HG02623 (cell line): ENCODE data around the gene POLR1B.
"Not testable (repeated sequence)": the region's sequence is repeated elsewhere in the genome, so short reads cannot be mapped to it uniquely, and the experiment has no call there.

Experiments
- ATAC-seq: cut with Tn5 transposase; IDR thresholded peaks from one replicate; pipeline ENCODE4 v1.9.1; 2021; ENCODE audit warnings: moderate library complexity; ENCODE audit not compliant: unreplicated experiment

POLR1B gene

GRCh38 chr2:112597537-112598322 lies 55.5 kb downstream of the POLR1B start:
- ATAC-seq = no peak

- no peak for ATAC-seq
Observed at GRCh38 chr2:112600634-112601033, 58.4 kb downstream of the POLR1B start.

- no peak for ATAC-seq
Observed at GRCh38 chr2:112601754-112602153, 59.5 kb downstream of the POLR1B start.

GRCh38 chr2:112602917-112603316 lies 60.7 kb downstream of the POLR1B start:
- ATAC-seq = no peak

- no peak for ATAC-seq
Observed at GRCh38 chr2:112603731-112604130, 61.5 kb downstream of the POLR1B start.

DNA sequence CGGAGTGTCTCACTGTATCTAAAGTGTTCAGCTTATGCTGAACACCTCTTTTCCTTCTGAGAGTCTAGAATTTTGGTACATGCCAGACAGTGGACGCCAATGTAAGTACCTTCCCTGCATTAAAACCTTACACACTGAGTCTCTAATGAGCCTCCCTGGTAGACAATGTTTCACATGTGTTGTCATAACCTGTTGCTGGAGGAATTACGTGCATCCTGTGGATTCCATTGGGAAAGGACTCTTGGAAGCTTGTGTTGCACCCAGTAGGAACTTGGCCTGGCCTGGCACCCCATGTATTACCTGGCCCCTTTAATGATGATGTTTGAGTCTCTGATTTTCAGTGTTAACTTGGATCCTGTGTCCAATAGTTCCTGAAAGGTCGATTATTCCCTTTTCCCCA lies 62.7 kb downstream of the POLR1B start:
- no peak for ATAC-seq

GRCh38 chr2:112605926-112606325 lies 63.7 kb downstream of the POLR1B start:
- no peak for ATAC-seq

- no peak for ATAC-seq
Observed at GRCh38 chr2:112606547-112606946, 64.3 kb downstream of the POLR1B start.

DNA sequence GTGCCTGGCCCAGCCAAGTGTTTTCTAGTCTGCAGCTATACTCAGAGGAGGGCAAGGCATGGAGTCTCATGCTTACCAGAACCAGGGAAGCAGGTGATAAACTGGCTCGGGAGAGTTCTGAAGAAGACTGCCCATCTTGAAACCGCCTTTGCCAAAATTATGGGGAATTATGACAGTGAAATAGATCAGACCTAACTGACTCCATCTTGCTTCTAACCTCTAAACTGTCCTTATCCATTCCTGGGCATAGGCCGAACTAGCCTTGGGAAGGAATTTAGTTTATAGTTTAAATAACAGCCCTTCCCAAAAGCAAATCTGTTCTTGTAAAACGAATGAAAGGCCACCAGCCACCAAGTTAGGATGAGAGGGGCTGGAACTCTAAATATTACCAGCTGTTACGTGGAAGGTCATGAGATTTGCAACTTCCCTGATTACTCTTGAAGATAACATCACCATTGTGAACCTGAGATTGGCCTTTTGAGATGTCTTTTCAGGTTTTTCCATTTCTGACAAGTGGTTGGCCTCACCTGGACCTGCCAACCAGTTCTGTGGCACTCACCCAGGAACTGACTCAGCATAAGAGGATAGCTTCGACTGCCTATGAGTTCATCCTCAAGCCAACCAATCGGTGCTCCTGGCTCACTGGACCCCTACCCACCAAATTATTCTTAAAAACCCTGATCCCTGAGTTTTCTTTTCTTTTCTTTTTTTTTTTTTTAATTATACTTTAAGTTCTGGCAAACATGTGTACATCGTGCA lies 65.6 kb downstream of the POLR1B start:
- no peak for ATAC-seq

DNA sequence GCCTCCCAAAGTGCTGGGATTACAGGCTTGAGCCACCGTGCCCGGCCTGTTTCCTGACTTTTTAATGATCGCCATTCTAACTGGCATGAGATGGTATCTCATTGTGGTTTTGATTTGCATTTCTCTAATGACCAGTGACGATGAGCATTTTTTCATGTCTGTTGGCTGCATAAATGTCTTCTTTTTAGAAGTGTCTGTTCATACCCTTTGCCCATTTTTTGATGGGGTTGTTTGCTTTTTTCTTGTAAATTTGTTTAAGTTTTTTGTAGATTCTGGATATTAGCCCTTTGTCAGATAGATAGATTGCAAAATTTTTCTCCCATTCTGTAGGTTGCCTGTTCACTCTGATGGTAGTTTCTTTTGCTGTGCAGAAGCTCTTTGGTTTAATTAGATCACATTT lies 67.1 kb downstream of the POLR1B start:
- ATAC-seq = not testable (repeated sequence)

GRCh38 chr2:112612283-112612682 lies 70.0 kb downstream of the POLR1B start:
- ATAC-seq = not testable (repeated sequence)

DNA sequence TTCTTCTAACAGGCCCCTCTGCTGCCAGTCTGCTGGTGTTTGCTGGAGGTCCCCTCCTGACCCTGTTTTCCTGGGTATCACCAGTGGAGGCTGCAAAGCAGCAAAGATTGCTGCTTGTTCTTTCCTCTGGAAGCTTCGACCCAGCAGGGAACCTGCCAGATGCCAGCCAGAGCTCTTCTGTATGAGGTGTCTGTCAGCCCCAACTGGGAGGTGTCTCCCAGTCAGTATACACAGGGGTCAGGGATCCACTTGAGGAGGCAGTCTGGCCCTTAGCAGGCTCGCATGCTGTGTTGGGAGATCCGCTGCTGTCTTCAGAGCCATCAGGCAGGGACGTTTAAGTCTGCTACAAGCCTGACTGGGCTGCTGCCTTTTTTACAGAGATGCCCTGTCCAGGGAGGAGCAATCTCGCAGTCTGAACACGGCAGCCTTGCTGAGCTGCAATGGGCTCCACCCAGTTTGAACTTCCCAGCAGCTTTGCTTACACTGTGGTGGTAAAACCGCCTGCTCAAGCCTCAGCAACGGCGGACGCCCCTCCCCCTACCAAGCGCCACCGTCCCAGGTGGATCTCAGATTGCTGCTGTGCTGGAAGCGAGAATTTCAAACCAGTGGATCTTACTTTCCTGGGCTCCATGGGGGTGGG lies 72.1 kb downstream of the POLR1B start:
- no peak for ATAC-seq

- no peak for ATAC-seq
Observed at GRCh38 chr2:112615051-112615450, 72.8 kb downstream of the POLR1B start.

DNA sequence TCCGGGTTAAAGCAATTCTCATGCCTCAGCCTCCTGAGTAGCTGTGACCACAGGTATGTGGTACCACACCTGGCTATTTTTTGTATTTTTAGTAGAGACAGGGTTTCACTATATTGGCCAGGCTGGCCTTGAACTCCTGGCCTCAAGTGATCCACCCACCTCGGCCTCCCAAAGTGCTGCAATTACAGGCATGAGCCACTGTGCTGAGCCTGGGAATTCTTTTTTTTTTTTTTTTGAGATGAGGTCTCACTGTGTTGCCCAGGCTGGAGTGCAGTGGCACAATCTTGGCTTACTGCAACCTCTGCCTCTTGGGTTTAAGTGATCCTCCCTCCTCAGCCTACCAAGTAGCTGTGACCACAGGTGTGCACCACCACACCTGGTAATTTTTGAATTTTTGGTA lies 73.5 kb downstream of the POLR1B start:
- ATAC-seq = not testable (repeated sequence)

- no peak for ATAC-seq
Observed at GRCh38 chr2:112618383-112618782, 76.1 kb downstream of the POLR1B start.

GRCh38 chr2:112621790-112622527 lies 79.7 kb downstream of the POLR1B start:
- no peak for ATAC-seq

DNA sequence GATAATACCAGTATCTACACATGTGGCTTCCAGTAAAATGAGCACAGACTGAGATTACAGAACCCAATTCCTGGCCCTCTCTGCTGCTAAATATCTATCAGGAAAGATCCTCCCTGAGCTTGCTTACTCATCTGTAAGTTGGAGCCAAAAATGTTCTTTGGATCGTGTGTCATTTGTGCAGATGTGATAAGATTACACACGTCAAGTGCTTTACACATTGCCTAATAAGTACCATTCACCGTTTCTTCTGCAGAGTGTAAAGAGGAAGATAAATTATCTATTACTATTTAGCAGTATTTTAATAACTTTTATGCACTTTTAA lies 80.2 kb downstream of the POLR1B start:
- no peak for ATAC-seq

GRCh38 chr2:112623913-112624777 lies 81.9 kb downstream of the POLR1B start:
- ATAC-seq = peak; percentile 51

DNA sequence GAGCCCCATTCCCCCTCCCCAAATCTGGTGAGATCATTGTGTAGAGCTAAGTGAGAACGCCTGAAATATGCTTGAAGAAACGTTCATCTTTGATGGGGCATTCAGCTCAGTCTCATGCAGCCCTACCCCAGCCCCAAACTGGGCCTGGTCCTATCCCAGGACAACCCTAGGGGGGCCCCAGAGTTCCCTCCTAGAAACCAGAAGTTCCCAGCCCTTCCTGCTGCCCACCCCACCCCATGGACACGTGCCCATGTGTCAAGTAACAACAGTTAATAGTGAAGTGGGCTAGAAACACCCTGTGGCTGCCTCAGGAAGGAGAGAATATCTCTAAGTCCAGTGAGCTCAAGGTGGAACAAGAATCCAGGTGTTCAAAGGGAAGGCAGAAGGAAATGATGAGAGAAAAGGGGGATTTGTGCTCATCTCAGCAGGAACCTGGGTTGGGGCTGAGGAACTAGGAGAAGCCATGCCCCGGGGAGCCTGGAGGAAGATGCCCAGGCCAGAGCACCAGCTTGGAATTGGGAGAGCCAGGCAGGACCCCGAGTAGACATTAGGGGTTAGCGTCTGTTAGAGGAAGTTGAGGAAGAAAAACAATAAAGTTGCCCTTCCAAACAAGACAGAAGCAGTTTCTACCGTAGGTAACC lies 83.3 kb downstream of the POLR1B start:
- ATAC-seq = no peak

DNA sequence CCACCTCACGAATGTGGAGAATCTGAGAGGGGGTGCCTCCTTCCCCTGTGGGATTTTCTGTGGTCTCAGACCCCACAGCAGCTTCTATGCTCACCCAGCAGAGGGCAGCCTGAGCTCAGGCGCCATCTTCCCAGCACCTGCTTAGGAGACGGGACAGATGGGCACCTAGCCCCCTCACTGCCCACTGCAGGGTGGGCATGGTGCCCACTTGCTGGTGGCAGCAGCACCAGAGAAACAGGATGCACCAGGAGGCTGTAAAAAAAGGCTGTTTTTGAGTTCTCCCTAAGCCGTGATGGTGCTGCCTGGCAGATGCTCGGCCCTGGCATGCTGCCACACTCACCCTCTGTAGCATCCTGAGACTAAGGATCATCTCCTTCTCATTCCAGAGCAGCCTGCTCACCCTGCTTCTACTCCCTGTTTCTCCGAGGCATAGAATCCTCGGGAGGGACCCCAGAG lies 84.4 kb downstream of the POLR1B start:
- ATAC-seq = no peak
